ENCODE data around the gene HIRIP3.

HIRIP3 gene

DNA sequence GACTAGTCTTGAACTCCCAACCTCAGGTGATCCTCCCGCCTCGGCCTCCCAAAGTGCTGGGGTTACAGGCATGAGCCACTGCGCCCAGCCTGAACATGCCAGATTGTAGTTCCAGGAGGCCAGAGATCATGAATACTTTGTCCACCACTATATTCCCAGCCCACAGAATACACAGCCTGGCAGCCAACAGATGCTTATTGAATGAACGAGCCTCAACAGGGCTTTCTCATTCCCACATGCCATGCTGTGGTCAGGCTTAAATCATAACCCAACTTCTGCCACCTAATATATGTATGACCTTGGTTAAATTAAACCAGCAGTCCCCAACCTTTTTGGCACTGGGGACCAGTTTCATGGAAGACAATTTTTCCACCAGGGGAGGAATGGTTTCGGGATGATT is 36.7 kb downstream of the HIRIP3 start:
- DNase-seq, result no peak

DNA sequence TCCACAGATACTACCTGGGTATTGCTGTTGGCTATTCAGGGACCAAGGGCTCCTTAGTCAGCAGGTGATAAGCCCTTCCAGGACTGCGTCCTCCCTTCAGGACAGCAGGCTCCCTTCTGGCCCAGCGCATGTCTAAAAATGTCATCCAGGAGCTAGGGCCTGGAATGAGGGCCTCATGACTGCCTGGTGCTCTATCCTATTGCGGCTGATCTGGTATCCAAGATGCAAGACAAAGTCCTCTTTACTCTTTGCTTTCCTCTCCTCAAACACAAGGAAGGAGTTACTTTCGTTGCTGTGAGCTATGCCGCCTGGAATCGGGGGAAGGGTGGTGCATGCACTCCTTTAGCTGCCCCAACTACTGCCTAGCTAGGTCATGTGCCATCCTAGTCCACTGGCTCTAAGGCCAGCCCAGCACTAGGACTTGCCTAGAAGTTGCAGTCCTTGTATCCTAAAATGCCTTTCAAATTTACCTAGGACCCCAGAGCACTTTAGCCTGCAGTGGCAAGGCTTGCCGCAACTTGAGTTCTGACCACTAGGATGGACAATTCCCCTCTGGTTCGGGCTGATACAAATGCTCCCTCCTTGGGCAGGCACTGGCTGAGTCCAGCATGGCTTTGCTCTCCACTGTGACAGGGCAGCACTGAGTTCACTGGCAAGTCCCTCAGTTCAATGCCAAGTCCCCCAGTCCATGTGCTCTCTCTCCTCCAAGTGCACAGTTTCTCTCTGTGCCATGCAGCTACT is 43.6 kb downstream of the HIRIP3 start:
- no peak for DNase-seq

DNA sequence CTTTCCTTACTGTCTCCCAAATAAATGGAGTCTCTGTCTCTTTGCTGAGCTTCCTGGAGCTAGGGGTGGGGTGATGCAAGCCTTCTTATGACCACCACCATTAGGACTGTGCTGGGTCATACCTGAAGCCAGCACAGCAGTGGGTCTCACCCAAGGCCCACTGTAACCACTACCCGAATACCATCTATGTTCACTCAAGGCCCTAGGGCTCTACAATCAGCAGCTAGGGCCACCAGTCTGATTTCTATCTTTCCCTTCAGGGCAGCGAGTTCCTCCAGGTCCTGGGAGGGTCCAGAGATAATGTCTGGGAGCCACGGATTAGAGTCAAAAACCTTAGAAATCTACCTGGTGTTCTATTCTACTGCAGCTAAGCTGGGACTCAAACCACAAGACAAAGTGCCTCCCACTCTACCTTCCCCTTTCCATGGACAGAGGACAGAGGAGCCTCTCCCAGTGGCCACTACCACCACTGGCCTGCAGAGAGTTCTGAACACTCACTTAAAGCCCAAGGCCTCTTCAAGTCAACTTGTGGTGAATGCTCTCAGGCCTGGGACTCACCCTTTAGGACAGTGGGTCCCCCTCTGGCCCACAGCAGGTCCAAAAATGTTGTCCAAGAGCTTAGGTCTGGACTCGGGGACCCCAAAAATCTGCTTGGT is 44.5 kb downstream of the HIRIP3 start:
- no peak for DNase-seq

DNA sequence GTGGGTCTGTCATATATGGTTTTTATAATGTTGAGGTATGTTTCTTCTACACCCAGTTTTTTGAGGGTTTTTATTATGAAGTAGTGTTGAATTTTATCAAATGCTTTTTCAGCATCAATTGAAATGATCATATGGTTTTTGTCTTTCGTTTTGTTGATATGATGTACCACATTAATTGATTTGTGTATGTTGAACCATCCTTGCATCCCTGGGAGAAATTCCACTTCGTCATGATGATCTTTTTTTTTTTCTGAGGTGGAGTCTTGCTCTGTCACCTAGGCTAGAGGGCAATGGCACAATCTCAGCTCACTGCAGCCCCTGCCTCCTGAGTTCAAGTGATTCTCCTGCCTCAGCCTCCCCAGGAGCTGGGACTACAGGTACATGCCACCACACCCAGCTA is 47.5 kb downstream of the HIRIP3 start:
- no peak for DNase-seq

DNA sequence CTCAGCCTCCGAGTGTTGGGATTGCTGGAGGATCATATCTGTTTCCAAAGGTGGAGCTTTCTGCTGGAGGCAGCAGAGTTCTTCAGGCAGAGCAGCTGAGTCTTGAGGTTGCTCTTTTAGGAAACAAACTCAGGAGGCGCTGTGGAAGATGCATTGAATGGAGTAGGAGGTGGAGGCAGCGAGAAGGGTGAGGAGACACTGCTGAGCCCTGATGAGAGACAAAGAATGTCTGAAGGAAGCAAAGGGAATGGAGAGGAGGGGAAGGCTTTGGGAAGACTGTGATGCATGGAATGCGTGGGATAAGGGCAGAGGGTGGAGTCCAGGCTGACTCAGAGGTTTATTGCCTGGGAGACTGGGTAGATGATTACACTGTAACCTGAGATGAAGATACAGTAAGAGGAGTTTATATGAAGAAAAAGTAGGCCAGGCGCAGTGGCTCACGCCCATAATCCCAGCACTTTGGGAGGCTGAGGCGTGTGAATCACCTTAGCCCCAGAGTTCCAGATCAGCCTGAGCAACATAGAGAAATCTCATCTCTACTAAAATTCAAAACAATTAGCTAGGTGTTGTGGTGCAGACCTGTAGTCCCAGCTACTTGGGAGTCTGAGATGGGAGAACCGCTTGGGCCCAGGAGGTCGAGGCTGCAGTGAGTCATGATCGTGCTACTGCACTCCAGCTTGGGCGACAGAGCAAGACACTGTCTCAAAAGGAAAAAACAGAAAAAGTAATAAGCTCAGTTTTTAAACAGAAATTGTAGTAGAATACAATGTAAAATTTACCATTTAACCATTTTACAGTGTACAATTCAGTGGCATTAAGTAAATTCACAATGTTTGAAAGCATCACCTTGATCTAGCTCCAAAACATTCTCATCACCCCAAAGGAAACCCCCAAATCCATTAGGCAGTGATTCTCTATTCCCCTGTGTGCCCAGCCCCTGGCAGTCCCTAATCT is 51.3 kb downstream of the HIRIP3 start:
- no peak for DNase-seq
